Renal cortical epithelial cell (primary cell): ENCODE measurements around the gene SBSN. TPM values are rescaled to one million over a fixed set of nuclear protein-coding genes. Genes with fewer than 3 reads are reported as not detected.
"Not testable (repeated sequence)": the region's sequence is repeated elsewhere in the genome, so short reads cannot be mapped to it uniquely, and the experiment has no call there.

Source experiments
- DNase-seq: peaks from one replicate; pipeline ENCODE4 v3.0.0-alpha.2; 2011; ENCODE audit warnings: low read depth
- total RNA-seq: library from RNA; depleted of rRNA; stranded (reverse); fragments of >200 nt; gene quantifications from 2 replicates; pipeline ENCODE4 v1.2.3, GENCODE V29; 2014

The SBSN gene
- total RNA-seq, 1 donor from 2014 or later = 0.05 TPM

DNA sequence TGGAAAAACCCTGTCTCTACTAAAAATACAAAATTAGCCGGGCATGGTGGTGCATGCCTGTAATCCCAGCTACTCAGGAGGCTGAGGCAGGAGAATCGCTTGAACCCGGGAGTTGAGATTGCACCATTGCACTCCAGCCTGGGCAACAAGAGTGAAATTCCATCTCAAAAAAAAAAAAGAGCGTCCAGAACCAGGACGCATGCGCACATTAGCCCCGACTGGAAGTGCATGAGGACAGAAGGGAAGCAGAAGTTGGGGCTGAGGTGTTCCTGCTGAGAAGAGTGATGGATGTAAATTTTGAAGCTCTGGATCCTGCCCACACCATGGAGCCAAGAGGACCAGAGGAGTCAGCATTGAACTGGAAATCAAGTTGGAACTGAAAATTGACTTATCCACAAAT is 53.5 kb downstream of the SBSN start:
- DNase-seq = not testable (repeated sequence)

DNA sequence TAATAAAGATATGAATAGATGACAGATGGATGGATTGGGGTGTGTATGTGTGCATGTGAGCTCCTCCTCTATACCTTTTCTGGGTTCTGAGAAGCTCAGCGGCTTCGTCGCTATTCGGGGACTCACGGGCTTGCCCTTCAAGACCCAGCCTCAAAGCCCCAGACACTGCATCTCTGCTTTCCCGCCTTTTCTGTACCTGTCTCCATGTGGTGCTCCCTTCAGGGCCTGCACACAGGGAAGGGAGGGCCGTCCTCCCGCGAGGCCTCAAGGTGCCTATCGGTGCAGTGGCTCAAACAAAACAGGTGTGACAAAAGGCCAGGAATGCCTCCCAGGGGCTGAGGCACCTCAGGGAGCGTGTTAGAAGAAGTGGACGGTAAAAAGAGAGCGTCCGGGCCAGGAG is 54.0 kb downstream of the SBSN start:
- DNase-seq = no peak

Other genes with a start within 250 kb of the SBSN start
- gene HAMP, start 245.8 kb downstream of the SBSN start, total RNA-seq = 0.05 TPM in 1 of 2 replicates, not detected in the other
- not detected in 2 replicates for gene MAG, start 236.2 kb downstream of the SBSN start, total RNA-seq
- not detected in 2 replicates for gene CD22, start 199.1 kb downstream of the SBSN start, total RNA-seq
- gene FFAR1, start 180.4 kb downstream of the SBSN start, total RNA-seq = not detected in 2 replicates
- gene FFAR3, start 169.9 kb downstream of the SBSN start, total RNA-seq = not detected in 2 replicates
- gene GPR42, start 157.2 kb downstream of the SBSN start, total RNA-seq = not detected in 2 replicates
- not detected in 2 replicates for gene FFAR2, start 80.1 kb downstream of the SBSN start, total RNA-seq
- not detected in 2 replicates for gene KRTDAP, start 37.8 kb downstream of the SBSN start, total RNA-seq
- gene DMKN, start 14.7 kb downstream of the SBSN start, total RNA-seq = 52.7 and 144 TPM in 2 replicates
- not detected in 2 replicates for gene GAPDHS, start 5.1 kb upstream of the SBSN start, total RNA-seq
- gene TMEM147, start 17.3 kb upstream of the SBSN start, total RNA-seq = 76.1 and 93.6 TPM in 2 replicates
- gene ATP4A, start 35.3 kb upstream of the SBSN start, total RNA-seq = not detected in 2 replicates
- gene PMIS2, start 57.9 kb upstream of the SBSN start, total RNA-seq = not detected in 2 replicates
- 5.1 and 6.4 TPM in 2 replicates for gene HAUS5, start 84.4 kb upstream of the SBSN start, total RNA-seq
- 38.9 and 40.0 TPM in 2 replicates for gene RBM42, start 100.7 kb upstream of the SBSN start, total RNA-seq
- gene ETV2, start 113.4 kb upstream of the SBSN start, total RNA-seq = not detected in 2 replicates
- gene COX6B1, start 120.0 kb upstream of the SBSN start, total RNA-seq = 385 and 691 TPM in 2 replicates
- gene UPK1A, start 138.2 kb upstream of the SBSN start, total RNA-seq = not detected in 2 replicates
- not detected in 2 replicates for gene ZBTB32, start 176.2 kb upstream of the SBSN start, total RNA-seq
- 4.2 and 26.3 TPM in 2 replicates for gene KMT2B, start 189.7 kb upstream of the SBSN start, total RNA-seq
- gene IGFLR1, start 214.1 kb upstream of the SBSN start, total RNA-seq = 0.52 and 1.8 TPM in 2 replicates
- 5.6 and 7.2 TPM in 2 replicates for gene U2AF1L4, start 217.1 kb upstream of the SBSN start, total RNA-seq
- 23.5 and 24.7 TPM in 2 replicates for gene PSENEN, start 217.3 kb upstream of the SBSN start, total RNA-seq
- gene LIN37, start 220.3 kb upstream of the SBSN start, total RNA-seq = 2.6 and 6.4 TPM in 2 replicates
- gene HSPB6, start 228.7 kb upstream of the SBSN start, total RNA-seq = 0.52 and 0.65 TPM in 2 replicates
- 4.0 and 7.7 TPM in 2 replicates for gene PROSER3, start 229.9 kb upstream of the SBSN start, total RNA-seq
- 0.17 and 5.1 TPM in 2 replicates for gene ARHGAP33, start 247.3 kb upstream of the SBSN start, total RNA-seq